Measurements from ENCODE around the gene MAP1B. TPM values are rescaled to one million over a fixed set of nuclear protein-coding genes. Genes with fewer than 3 reads are reported as not detected.

Gene MAP1B
- total and polyA plus RNA-seq, 4 donors, result 1.5 to 46.7 (median 16.0) TPM

DNA sequence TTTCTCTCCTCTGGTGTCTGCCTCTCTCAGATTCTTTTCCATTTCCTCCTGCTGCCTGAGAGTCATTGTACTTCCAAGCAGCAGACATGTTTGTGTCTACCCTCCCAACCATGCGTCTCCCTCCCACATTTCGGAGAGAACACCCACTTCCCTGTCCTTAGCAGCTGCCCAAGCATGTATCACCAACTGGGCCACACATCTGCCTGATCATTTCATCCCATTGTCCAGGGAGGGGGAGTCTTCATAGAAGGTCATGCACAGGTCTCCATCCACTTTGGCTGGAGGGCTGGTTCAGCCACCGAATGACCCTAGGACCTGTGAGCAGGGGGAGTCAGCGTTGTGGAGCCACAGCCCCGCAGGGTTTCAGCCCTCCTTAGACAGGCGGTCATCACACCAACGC lies 75.4 kb downstream of the MAP1B start:
- peaks cover 0 to 29% (median 3%) of the 10 kb centered on the region in 5 donors for H3K4me1 ChIP-seq (ENCODE audit: control insufficient read depth in 5 of 5, insufficient read depth in 5 of 5, low read length in 5 of 5)
- H3K4me3 ChIP-seq, result no peak overlapping the region
- no peaks in the 10 kb centered on the region for H3K9me3 ChIP-seq (ENCODE audit: control insufficient read depth in 4 of 4, insufficient read depth in 3 of 4, low read length in 3 of 4)
- TF ChIP-seq, protein P1, sequence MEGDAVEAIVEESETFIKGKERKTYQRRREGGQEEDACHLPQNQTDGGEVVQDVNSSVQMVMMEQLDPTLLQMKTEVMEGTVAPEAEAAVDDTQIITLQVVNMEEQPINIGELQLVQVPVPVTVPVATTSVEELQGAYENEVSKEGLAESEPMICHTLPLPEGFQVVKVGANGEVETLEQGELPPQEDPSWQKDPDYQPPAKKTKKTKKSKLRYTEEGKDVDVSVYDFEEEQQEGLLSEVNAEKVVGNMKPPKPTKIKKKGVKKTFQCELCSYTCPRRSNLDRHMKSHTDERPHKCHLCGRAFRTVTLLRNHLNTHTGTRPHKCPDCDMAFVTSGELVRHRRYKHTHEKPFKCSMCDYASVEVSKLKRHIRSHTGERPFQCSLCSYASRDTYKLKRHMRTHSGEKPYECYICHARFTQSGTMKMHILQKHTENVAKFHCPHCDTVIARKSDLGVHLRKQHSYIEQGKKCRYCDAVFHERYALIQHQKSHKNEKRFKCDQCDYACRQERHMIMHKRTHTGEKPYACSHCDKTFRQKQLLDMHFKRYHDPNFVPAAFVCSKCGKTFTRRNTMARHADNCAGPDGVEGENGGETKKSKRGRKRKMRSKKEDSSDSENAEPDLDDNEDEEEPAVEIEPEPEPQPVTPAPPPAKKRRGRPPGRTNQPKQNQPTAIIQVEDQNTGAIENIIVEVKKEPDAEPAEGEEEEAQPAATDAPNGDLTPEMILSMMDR (IDR thresholded peaks at IDR 0.05; ENCODE audit: control extremely low read depth, extremely low read depth), result no peak
- H3K36me3 ChIP-seq (ENCODE audit: control insufficient read depth in 4 of 4, insufficient read depth in 4 of 4, low read length in 4 of 4), result peaks cover 0 to 4% (median 1%) of the 10 kb centered on the region in 4 donors
- DNase-seq (no peak), ATAC-seq (ENCODE audit: insufficient read depth, low FRiP score) (no peak)
- H3K9ac ChIP-seq (ENCODE audit: insufficient read depth in 1 of 2, low read length in 2 of 2), result no peak overlapping the region
- 91 to 95% methylated on average over 7 of the region's 7 CpGs for WGBS, 2 donors
- H3K27ac ChIP-seq (ENCODE audit: low read depth in 1 of 2, low read length in 1 of 2), result no peak overlapping the region
- no peaks in the 10 kb centered on the region for H3K27me3 ChIP-seq (ENCODE audit: control insufficient read depth in 3 of 3, insufficient read depth in 3 of 3, low read length in 2 of 3)

DNA sequence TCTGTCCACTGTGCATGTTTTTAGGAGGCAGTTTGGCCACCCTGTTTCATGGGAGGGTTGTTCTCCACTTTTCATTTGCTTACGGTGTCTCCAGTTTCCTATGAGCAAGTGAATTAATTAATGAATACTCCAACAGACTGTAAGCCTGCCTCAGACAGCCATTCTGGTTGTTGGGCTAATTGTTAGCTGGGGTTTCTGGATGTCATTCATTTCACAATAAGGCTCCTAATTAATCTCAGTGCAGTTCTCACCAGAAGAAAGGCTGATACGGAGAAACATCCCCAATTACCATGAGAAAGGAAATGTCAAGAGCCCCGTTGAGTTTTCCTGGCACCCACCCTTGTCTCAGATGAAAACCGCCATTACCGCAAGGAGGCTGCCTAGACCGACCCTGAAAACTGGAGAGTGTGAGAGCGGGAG lies 75.8 kb downstream of the MAP1B start:
- H3K27ac ChIP-seq (ENCODE audit: low read depth in 1 of 2, low read length in 1 of 2), result no peak overlapping the region
- no peak for DNase-seq
- H3K9ac ChIP-seq (ENCODE audit: insufficient read depth in 1 of 2, low read length in 2 of 2), result no peak overlapping the region
- WGBS, 2 donors, result 82 to 89% methylated on average over 7 of the region's 7 CpGs
- ATAC-seq (ENCODE audit: insufficient read depth, low FRiP score), result no peak
- no peaks in the 10 kb centered on the region for H3K27me3 ChIP-seq (ENCODE audit: control insufficient read depth in 3 of 3, insufficient read depth in 3 of 3, low read length in 2 of 3)
- no peak overlapping the region for H3K4me3 ChIP-seq
- H3K36me3 ChIP-seq (ENCODE audit: control insufficient read depth in 4 of 4, insufficient read depth in 4 of 4, low read length in 4 of 4), result peaks cover 0 to 6% (median 4%) of the 10 kb centered on the region in 4 donors
- H3K9me3 ChIP-seq (ENCODE audit: control insufficient read depth in 4 of 4, insufficient read depth in 3 of 4, low read length in 3 of 4), result no peaks in the 10 kb centered on the region
- peaks cover 0 to 29% (median 3%) of the 10 kb centered on the region in 5 donors for H3K4me1 ChIP-seq (ENCODE audit: control insufficient read depth in 5 of 5, insufficient read depth in 5 of 5, low read length in 5 of 5)
- TF ChIP-seq, protein P1 (IDR thresholded peaks at IDR 0.05; ENCODE audit: control extremely low read depth, extremely low read depth), result no peak

DNA sequence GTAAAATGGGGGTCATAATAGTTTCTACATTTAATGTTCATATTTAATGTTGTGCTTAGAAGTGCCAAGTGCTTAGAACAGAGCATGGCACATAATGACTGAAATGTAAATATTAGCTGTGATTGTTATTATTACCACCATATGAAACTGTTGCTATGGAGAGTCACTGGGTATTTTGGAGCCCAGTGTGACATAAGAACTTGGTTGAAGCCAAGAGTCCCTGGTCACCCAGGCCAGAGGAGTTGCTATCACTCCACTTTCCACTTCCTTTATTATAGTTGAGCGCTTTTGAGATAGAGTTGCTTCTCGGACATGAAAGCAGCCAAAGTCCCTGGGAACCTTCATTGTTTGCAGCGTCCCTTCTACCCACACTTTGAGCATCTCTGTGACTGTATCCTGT lies 77.1 kb downstream of the MAP1B start:
- 87 to 89% methylated on average over 3 of the region's 3 CpGs for WGBS, 2 donors
- H3K4me1 ChIP-seq (ENCODE audit: control insufficient read depth in 5 of 5, insufficient read depth in 5 of 5, low read length in 5 of 5), result peaks cover 0 to 19% (median 3%) of the 10 kb centered on the region in 5 donors
- no peak for ATAC-seq (ENCODE audit: insufficient read depth, low FRiP score)
- DNase-seq, result peak in 2 of 3 donors; percentile 13 to 29
- H3K9ac ChIP-seq (ENCODE audit: insufficient read depth in 1 of 2, low read length in 2 of 2), result no peak overlapping the region
- H3K36me3 ChIP-seq (ENCODE audit: control insufficient read depth in 4 of 4, insufficient read depth in 4 of 4, low read length in 4 of 4), result peaks cover 0 to 6% (median 5%) of the 10 kb centered on the region in 4 donors
- no peaks in the 10 kb centered on the region for H3K27me3 ChIP-seq (ENCODE audit: control insufficient read depth in 3 of 3, insufficient read depth in 3 of 3, low read length in 2 of 3)
- no peak overlapping the region for H3K27ac ChIP-seq (ENCODE audit: low read depth in 1 of 2, low read length in 1 of 2)
- TF ChIP-seq, protein P1 (IDR thresholded peaks at IDR 0.05; ENCODE audit: control extremely low read depth, extremely low read depth), result no peak
- H3K4me3 ChIP-seq, result no peak overlapping the region
- no peaks in the 10 kb centered on the region for H3K9me3 ChIP-seq (ENCODE audit: control insufficient read depth in 4 of 4, insufficient read depth in 3 of 4, low read length in 3 of 4)

Data from lung (tissue), 12 donors.